Astrocyte of the spinal cord (primary cell): Measurements from ENCODE around the gene ASB14.

Experiments
- DNase-seq: peaks from one replicate; pipeline ENCODE4 v3.0.0; 2011; ENCODE audit warnings: low read depth, low spot score
- H3K4me3 ChIP-seq: 2 replicates; pipeline ENCODE4 v1.5.1; 2011; ENCODE audit warnings: low read depth, mild to moderate bottlenecking, low read length, moderate library complexity
- CTCF ChIP-seq: IDR thresholded peaks from 2 replicates; pipeline ENCODE4 v1.5.1; 2012; ENCODE audit warnings: low read depth, mild to moderate bottlenecking, low read length, inconsistent platforms
- in situ Hi-C: cut with HindIII; loops from 2 replicates; pipeline ENCODE4 v1.10.0; 2017; ENCODE audit warnings: low sequenced_read_pairs

The ASB14 gene

GRCh38 chr3:57281715-57282114, 10.8 kb downstream of the ASB14 start:
- DNase-seq: no peak
- no peak overlapping the region for H3K4me3 ChIP-seq
- in situ Hi-C loops: no loop called here
- no peak for TF ChIP-seq CTCF

- H3K4me3 ChIP-seq: no peak overlapping the region
- no peak for DNase-seq
- in situ Hi-C loops: no loop called here
- TF ChIP-seq CTCF: no peak
Measured at GRCh38 chr3:57279685-57280084, 12.8 kb downstream of the ASB14 start.

GRCh38 chr3:57278237-57278636, 14.2 kb downstream of the ASB14 start:
- DNase-seq: no peak
- in situ Hi-C loops: no loop called here
- no peak for TF ChIP-seq CTCF
- H3K4me3 ChIP-seq: no peak overlapping the region

GRCh38 chr3:57275393-57275792, 17.1 kb downstream of the ASB14 start:
- no peak for DNase-seq
- in situ Hi-C loops: no loop called here
- H3K4me3 ChIP-seq: no peak overlapping the region
- TF ChIP-seq CTCF: no peak

- in situ Hi-C loops: no loop called here
- no peak for TF ChIP-seq CTCF
- no peak for DNase-seq
- no peak overlapping the region for H3K4me3 ChIP-seq
Measured at GRCh38 chr3:57274845-57275244, 17.6 kb downstream of the ASB14 start.

- no peak overlapping the region for H3K4me3 ChIP-seq
- DNase-seq: no peak
- in situ Hi-C loops: no loop called here
- TF ChIP-seq CTCF: no peak
Measured at GRCh38 chr3:57268416-57268815, 24.1 kb downstream of the ASB14 start.

- in situ Hi-C loops: no loop called here
- TF ChIP-seq CTCF: no peak
- H3K4me3 ChIP-seq: no peak overlapping the region
- no peak for DNase-seq
Measured at GRCh38 chr3:57261929-57262328, 30.6 kb downstream of the ASB14 start.
